Fibroblast of lung (primary cell): Measurements from ENCODE around the gene USP24. TPM values are rescaled to one million over a fixed set of nuclear protein-coding genes. Genes with fewer than 3 reads are reported as not detected.

ENCODE experiments used
- DNase-seq, 2 donors: peaks; one replicate each; pipeline versions ENCODE4 v3.0.0 to v3.0.0-alpha.2; 2010; ENCODE audit warnings: low read depth in 2 of 2
- H2AFZ ChIP-seq: 2 replicates; pipeline ENCODE4 v1.5.1; 2012; ENCODE audit warnings: low read length, control low read depth, inconsistent platforms
- H3K27ac ChIP-seq: 2 replicates; pipeline ENCODE4 v1.5.1; 2011; ENCODE audit warnings: low read length, control low read depth; ENCODE audit not compliant: insufficient read depth
- H3K27me3 ChIP-seq: 2 replicates; pipeline ENCODE4 v1.5.1; 2011; ENCODE audit warnings: mild to moderate bottlenecking, low read length; ENCODE audit not compliant: control insufficient read depth, insufficient read depth
- H3K36me3 ChIP-seq: 2 replicates; pipeline ENCODE4 v1.5.1; 2011; ENCODE audit warnings: low read length; ENCODE audit not compliant: control insufficient read depth, insufficient read depth
- H3K4me1 ChIP-seq: 2 replicates; pipeline ENCODE4 v1.5.1; 2011; ENCODE audit warnings: low read length; ENCODE audit not compliant: control insufficient read depth, insufficient read depth; ENCODE audit errors: extremely low read depth
- H3K4me2 ChIP-seq: 2 replicates; pipeline ENCODE4 v1.5.1; 2011; ENCODE audit warnings: low read length, control low read depth; ENCODE audit not compliant: insufficient read depth; ENCODE audit errors: extremely low read depth
- H3K4me3 ChIP-seq, 4 experiments: fragments of 200-600 bp in 1 of 4; sonication (generic) in 1 of 4; replicated peaks in 1 of 4; 2 replicates each; pipeline ENCODE4 v1.5.1; 2011 to 2016; ENCODE audit warnings: low read length in 4 of 4, low read depth in 3 of 4, mild to moderate bottlenecking in 3 of 4, control low read depth in 2 of 4, inconsistent platforms in 1 of 4, mixed read lengths in 1 of 4; ENCODE audit not compliant: insufficient read depth in 1 of 4; ENCODE audit errors: control extremely low read depth in 1 of 4
- H3K79me2 ChIP-seq: 2 replicates; pipeline ENCODE4 v1.5.1; 2012; ENCODE audit warnings: mild to moderate bottlenecking, low read length, inconsistent platforms; ENCODE audit not compliant: control insufficient read depth, insufficient read depth
- H3K9ac ChIP-seq: 2 replicates; pipeline ENCODE4 v1.5.1; 2011; ENCODE audit warnings: mild to moderate bottlenecking, low read length, control low read depth; ENCODE audit not compliant: insufficient read depth
- H3K9me3 ChIP-seq: 2 replicates; pipeline ENCODE4 v1.5.1; 2012; ENCODE audit warnings: low read depth, low read length; ENCODE audit not compliant: control insufficient read depth, insufficient read depth
- H4K20me1 ChIP-seq: 2 replicates; pipeline ENCODE4 v1.5.1; 2011; ENCODE audit warnings: low read length; ENCODE audit not compliant: control insufficient read depth, insufficient read depth; ENCODE audit errors: extremely low read depth
- CTCF ChIP-seq, 2 donors: IDR thresholded peaks in 1 of 2; conservative IDR thresholded peaks in 1 of 2; 1 replicate in 1 of 2; 2 replicates in 1 of 2; pipeline ENCODE4 v1.5.1; 2011 to 2012; ENCODE audit warnings: low read length in 2 of 2, control low read depth in 1 of 2, inconsistent platforms in 1 of 2, low read depth in 1 of 2, mild to moderate bottlenecking in 1 of 2
- EZH2 ChIP-seq: IDR thresholded peaks from 2 replicates; pipeline ENCODE4 v1.5.1; 2012; ENCODE audit warnings: low read length, control low read depth, mild to moderate bottlenecking; ENCODE audit errors: missing control alignments
- polyA plus RNA-seq, 2 donors: library from polyadenylated mRNA; depleted of rRNA in 1 of 2; stranded (reverse) in 1 of 2; unstranded in 1 of 2; fragments of >200 nt; gene quantifications; 2 replicates each; pipeline ENCODE4 v1.2.1, GENCODE V29; 2011 to 2012; ENCODE audit warnings: missing spikeins in 1 of 2
- total RNA-seq: library from RNA; depleted of rRNA; stranded (reverse); fragments of >200 nt; gene quantifications from 2 replicates; pipeline ENCODE4 v1.2.1, GENCODE V29; 2014

The USP24 gene
- total and polyA plus RNA-seq, 2 donors (not counting 1 experiment from before 2014, with no cell fraction given): 16.4 to 63.9 TPM

GRCh38 chr1:55065648-55066047 lies 149.5 kb downstream of the USP24 start:
- Histone ChIP-seq H3K4me3 (no peak overlapping the region), H3K4me2 (no peak overlapping the region), H3K36me3 (peaks cover 16% of the 10 kb centered on the region), H2AFZ (no peak overlapping the region), H3K9me3 (no peaks in the 10 kb centered on the region), H4K20me1 (no peaks in the 10 kb centered on the region), H3K27me3 (no peaks in the 10 kb centered on the region), H3K27ac (no peak overlapping the region), H3K4me1 (no peaks in the 10 kb centered on the region), H3K79me2 (no peaks in the 10 kb centered on the region), H3K9ac (no peak overlapping the region)
- DNase-seq: no peak
- no peak for TF ChIP-seq EZH2
- TF ChIP-seq CTCF (conservative IDR thresholded peaks at IDR 0.05 in 1 of 2, IDR thresholded peaks at IDR 0.05 in 1 of 2; ENCODE audit: low read depth in 1 of 2, low read length in 2 of 2): no peak

- no peaks in the 10 kb centered on the region for H4K20me1 ChIP-seq
- H3K4me1 ChIP-seq: no peaks in the 10 kb centered on the region
- TF ChIP-seq EZH2 (no peak), CTCF (conservative IDR thresholded peaks at IDR 0.05 in 1 of 2, IDR thresholded peaks at IDR 0.05 in 1 of 2; ENCODE audit: low read depth in 1 of 2, low read length in 2 of 2) (no peak)
- H3K9ac ChIP-seq: no peak overlapping the region
- no peaks in the 10 kb centered on the region for H3K27me3 ChIP-seq
- no peak overlapping the region for H3K4me2 ChIP-seq
- H3K4me3 ChIP-seq: no peak overlapping the region
- no peaks in the 10 kb centered on the region for H3K9me3 ChIP-seq
- H3K27ac ChIP-seq: no peak overlapping the region
- peak; percentile 70 to 72 for DNase-seq
- H3K36me3 ChIP-seq: peaks cover 16% of the 10 kb centered on the region
- H2AFZ ChIP-seq: no peak overlapping the region
- no peaks in the 10 kb centered on the region for H3K79me2 ChIP-seq
These were observed 150.3 kb downstream of the USP24 start for GRCh38 chr1:55064861-55065263.

- H3K9ac ChIP-seq: no peak overlapping the region
- no peak overlapping the region for H3K4me2 ChIP-seq
- no peaks in the 10 kb centered on the region for H3K79me2 ChIP-seq
- DNase-seq: peak in 1 of 2 donors; percentile 24
- no peaks in the 10 kb centered on the region for H3K27me3 ChIP-seq
- peaks cover 15% of the 10 kb centered on the region for H3K36me3 ChIP-seq
- H3K27ac ChIP-seq: no peak overlapping the region
- no peaks in the 10 kb centered on the region for H3K4me1 ChIP-seq
- H3K9me3 ChIP-seq: no peaks in the 10 kb centered on the region
- H4K20me1 ChIP-seq: no peaks in the 10 kb centered on the region
- no peak overlapping the region for H3K4me3 ChIP-seq
- no peak for TF ChIP-seq EZH2
- peak in 1 of 2 donors; percentile 14 for TF ChIP-seq CTCF (conservative IDR thresholded peaks at IDR 0.05 in 1 of 2, IDR thresholded peaks at IDR 0.05 in 1 of 2; ENCODE audit: low read depth in 1 of 2, low read length in 2 of 2)
- H2AFZ ChIP-seq: no peak overlapping the region
These were observed 151.0 kb downstream of the USP24 start for GRCh38 chr1:55064071-55064581.
